Measurements from ENCODE around the gene SNX22.

The SNX22 gene

DNA sequence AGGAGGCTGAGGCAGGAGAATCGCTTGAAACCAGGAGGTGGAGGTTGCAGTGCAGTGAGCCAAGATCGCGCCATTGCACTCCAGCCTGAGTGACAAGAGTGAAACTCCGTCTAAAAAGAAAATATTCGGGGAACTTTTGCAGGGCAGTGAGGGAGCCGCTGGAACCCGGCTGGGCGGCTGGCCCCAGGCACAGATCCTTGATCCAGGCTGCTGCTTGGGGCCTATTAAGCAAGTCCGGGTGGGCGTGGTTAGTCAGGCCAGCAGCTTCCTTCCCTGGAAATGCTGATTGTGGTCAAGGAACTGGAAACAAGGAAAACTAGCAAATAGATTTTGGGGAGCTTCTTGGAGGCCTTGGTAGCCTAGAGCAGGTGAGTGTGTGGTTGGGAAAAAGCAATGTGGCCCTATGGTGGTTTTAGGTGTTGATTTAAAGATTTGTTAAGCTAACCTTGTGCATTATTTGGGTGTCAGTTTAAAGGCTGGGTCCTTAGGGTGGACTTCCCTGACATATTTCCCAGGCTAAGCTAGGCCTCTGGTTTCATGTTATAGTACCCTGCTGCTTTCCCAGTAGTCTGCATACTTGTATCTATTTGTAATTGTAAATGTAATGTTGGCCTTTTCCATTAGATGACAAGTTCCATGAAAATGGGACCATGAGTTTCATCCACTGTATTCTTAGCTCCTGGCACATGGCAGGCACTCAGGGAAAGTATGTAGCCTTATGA lies 17.7 kb upstream of the SNX22 start:
- no peak for DNase-seq (ENCODE audit: low read depth, low spot score)
- H3K27ac ChIP-seq: no peak overlapping the region

DNA sequence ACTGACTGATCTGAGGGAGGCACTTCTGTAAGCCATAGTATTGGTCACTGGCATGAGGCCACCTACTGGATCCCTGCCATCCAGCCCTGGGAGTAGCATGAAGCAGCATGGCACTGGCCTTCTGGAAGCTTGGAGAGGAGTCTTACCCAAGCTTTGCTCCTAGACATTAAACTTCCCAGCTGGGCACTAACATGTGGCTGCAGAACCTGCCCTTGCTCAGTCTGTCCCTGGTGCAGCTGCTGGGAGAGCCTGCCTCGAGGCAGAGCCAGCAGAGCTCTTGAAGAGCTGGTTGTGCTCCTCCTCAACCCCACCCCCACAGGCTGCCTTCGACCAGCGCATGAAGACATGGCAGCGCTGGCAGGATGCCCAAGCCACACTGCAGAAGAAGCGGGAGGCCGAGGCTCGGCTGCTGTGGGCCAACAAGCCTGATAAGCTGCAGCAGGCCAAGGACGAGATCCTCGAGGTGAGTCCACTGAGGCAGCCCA lies 17.1 kb upstream of the SNX22 start:
- H3K27ac ChIP-seq: no peak overlapping the region
- DNase-seq (ENCODE audit: low read depth, low spot score): no peak

- no peak for DNase-seq (ENCODE audit: low read depth, low spot score)
- no peak overlapping the region for H3K27ac ChIP-seq
Measured at GRCh38 chr15:64136347-64136746, 15.2 kb upstream of the SNX22 start.

- H3K27ac ChIP-seq: no peak overlapping the region
Measured at GRCh38 chr15:64137226-64137833, 14.2 kb upstream of the SNX22 start.

GRCh38 chr15:64138331-64138941 lies 13.1 kb upstream of the SNX22 start:
- DNase-seq (ENCODE audit: low read depth, low spot score): no peak
- H3K27ac ChIP-seq: no peak overlapping the region

More at GRCh38 chr15:64137226-64137833, 14.2 kb upstream of the SNX22 start:
- DNase-seq (ENCODE audit: low read depth, low spot score): no peak

DNA sequence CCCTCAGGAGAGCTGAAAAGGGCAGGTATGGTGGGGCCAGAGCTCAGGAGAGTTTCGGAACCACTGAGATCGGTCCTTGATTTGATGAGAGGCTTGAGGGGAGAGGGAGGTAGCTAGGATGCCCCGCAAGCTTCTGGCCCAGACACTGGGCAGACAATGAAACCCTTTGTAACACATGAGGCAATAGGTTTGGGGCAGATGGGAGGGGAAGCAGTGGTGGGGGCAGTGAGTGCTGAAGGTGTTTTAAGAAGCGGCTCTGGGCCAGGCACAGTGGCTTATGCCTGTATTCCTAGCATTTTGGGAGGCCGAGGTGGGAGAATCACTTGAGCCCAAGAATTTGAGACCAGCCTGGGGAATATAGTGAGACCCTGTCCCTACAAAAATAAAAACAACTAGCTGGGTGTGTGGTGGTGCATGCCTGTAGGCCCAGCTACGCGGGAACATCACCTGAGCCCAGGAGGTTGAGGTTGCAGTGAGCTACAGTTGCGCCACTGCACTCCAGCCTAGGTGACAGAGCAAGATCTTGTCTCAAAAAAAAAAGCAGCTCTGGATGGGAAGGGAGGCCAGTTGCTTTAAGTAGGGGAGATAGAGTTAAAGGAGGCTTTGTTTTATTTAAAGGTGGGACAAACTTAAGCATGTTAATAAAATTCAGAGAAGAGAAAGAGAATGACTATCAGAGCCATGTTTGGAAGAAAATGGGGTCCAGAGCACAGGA lies 9.6 kb upstream of the SNX22 start:
- H3K27ac ChIP-seq: no peak overlapping the region
- no peak for DNase-seq (ENCODE audit: low read depth, low spot score)

DNA sequence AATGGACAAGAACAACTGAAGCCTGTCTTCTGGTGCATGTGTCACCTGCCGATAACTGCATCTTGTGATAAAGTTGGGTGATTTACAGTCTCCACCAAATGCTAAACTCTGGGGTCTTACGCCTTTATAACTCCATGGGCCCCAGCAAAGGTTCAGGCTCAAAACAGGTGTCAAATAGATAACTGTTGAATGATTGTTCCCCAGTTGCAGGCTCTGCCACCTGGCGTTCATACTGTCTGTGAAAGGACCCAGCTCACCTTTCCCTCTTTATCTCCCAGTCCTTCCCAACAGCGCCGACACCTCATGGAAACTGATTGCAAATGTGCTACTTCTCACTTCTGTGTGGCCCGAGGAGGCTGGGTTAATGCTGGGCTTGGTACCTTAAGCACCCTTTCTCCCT lies 8.3 kb upstream of the SNX22 start:
- H3K27ac ChIP-seq: no peak overlapping the region
- no peak for DNase-seq (ENCODE audit: low read depth, low spot score)

DNA sequence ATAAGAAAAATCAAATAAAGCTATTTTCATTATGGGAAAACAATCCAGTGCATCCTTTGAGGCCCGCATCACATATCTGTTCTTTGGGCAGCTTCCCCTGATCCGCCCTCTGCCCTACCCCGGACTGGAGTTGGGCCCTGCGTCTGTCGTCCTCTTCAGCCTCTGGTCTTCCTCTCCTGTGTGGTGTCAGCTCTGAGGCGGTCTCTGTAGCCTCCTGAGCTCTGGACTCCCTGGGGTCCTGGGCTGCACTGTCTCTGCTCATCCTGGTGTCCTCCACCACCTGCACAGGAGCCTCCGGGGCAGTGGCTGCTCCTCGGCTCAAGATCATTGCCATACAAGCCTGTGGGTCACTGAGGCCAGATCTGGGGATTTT lies 7.4 kb upstream of the SNX22 start:
- no peak for DNase-seq (ENCODE audit: low read depth, low spot score)
- H3K27ac ChIP-seq: no peak overlapping the region

DNA sequence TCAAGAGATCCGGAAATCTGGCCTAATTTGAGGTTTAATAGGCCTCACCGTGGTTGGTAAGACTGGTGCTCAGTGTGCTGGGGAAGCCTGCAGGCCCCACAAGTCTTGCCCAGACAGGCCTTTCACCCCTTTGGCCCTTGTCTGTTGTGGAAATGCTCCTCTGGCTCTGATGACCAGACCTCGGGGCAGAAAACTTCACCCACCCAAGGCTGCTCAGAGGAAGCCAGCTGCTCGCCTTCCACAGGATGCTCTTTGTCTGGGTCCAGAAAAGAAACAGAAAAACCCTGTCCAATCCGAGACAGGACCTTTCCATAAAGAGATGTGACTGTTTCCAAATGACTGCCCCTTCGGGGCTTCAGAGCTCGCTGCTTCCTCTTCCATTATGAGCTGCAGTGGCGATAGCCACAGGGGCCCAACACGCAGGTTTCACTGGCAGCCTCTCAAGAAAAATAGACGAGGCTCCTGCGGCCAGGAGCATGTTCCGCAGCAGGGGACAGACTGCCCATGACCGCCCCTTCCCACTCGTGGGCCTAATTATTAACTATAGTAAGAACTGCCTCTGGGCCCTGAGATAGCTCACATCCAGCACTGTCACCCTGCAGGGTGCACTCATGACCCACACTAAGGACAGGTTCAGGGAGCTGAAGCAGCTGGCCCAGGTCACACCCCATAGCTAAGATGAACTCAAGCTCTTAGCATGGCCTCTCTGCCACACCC lies 6.8 kb upstream of the SNX22 start:
- no peak for DNase-seq (ENCODE audit: low read depth, low spot score)
- no peak overlapping the region for H3K27ac ChIP-seq

DNA sequence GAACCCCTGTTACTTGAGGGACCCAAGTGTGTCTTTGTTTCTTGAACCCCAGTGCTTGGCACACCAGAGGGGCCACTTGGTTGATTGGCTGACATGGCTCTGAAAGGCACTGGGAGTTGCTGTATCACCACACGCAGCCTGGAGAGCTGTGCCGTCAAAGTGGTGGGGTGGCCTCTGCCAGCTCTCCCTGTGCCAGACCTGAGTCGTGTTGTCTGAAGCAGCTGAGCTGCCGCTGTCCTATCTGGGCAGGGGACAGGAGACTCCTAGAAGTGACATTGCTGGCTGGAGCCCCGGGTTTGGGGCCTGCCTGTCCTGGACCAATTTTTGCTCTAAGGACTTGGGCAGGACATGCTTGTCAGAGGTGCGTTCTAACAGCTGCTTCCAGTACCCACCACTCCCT lies 5.5 kb upstream of the SNX22 start:
- no peak for DNase-seq (ENCODE audit: low read depth, low spot score)

GRCh38 chr15:64146520-64146884 lies 5.0 kb upstream of the SNX22 start:
- H3K27ac ChIP-seq: no peak overlapping the region
- DNase-seq (ENCODE audit: low read depth, low spot score): no peak

More for the DNA sequence above, 5.5 kb upstream of the SNX22 start:
- no peak overlapping the region for H3K27ac ChIP-seq

GRCh38 chr15:64146885-64147681 lies 4.4 kb upstream of the SNX22 start:
- H3K27ac ChIP-seq: no peak overlapping the region
- DNase-seq (ENCODE audit: low read depth, low spot score): no peak

- no peak overlapping the region for H3K27ac ChIP-seq
- no peak for DNase-seq (ENCODE audit: low read depth, low spot score)
Measured at GRCh38 chr15:64148168-64148567, 3.4 kb upstream of the SNX22 start.

DNA sequence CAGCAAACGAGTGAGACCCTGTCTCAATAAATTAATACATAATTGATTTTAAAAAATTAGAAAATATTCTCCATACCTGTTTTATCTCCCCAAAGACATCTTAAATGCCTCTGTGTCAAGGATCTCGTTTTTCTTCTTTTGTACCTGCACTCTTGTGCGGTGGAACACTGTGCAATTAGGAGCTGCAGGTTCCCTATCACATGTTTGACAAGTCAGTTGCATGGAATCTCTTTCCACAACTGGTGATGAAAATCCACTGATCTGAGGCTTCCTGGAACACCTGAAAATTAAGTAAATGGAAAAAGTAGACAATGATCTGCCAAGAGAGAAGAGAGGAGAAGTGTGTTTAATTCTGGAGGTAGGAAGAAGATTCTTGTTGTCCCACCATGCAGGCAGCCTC lies 3.0 kb upstream of the SNX22 start:
- DNase-seq (ENCODE audit: low read depth, low spot score): no peak

DNA sequence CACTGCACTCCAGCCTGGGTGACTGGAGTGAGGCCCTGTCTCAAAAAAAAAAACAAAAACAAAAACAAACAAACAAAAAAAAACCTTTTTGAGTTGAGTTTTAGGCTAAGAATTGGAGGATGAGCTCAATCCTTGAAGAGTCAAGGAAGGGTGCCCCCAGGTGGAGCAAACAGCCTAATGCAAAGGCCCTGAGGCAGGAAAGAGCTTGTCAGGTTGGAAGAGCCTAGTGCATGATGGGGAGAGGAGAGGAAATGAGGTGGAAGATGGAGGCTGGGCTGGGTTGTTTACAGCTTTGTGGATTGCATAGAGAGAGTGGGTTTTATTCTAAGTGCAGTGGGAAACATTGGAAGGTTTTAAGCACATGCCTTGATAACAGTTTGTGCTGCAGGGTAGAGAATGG lies 2.1 kb upstream of the SNX22 start:
- no peak overlapping the region for H3K27ac ChIP-seq
- DNase-seq (ENCODE audit: low read depth, low spot score): no peak

More for the DNA sequence above, 3.0 kb upstream of the SNX22 start:
- H3K27ac ChIP-seq: no peak overlapping the region

DNA sequence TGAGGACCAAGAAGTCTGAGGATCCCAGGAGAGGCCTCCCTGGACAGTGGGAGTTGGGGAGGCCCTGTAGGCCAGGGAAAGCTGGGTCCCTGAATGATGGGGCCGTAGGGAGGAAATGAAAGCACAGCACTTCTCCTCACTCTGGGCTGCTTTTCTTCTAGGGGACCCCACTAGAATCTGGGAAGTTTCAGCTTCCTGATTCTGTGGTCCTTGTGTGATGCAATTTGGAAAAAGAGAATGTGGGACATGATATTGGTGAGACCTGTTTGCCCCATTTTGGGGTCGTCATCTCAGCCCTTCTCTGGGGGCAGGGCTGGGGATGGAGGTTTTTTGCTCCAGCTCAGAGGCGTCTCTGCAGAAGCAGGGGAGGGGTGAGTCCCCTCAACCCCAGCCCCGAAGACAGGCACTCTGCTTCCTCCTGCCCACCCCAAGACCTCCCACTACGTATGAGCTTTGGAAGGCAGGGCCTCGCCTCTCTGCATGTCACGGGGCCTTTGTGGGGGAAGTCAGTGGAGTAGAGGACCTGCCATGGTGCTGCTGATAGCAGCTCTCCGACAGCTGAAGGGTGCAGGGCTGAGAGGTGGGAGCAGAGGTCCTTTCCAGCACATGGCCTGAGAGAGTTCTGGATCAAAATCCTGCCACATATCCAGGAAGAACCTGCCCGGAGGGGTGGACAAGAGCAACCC lies 1.5 kb upstream of the SNX22 start:
- H3K27ac ChIP-seq: no peak overlapping the region
- DNase-seq (ENCODE audit: low read depth, low spot score): no peak

DNA sequence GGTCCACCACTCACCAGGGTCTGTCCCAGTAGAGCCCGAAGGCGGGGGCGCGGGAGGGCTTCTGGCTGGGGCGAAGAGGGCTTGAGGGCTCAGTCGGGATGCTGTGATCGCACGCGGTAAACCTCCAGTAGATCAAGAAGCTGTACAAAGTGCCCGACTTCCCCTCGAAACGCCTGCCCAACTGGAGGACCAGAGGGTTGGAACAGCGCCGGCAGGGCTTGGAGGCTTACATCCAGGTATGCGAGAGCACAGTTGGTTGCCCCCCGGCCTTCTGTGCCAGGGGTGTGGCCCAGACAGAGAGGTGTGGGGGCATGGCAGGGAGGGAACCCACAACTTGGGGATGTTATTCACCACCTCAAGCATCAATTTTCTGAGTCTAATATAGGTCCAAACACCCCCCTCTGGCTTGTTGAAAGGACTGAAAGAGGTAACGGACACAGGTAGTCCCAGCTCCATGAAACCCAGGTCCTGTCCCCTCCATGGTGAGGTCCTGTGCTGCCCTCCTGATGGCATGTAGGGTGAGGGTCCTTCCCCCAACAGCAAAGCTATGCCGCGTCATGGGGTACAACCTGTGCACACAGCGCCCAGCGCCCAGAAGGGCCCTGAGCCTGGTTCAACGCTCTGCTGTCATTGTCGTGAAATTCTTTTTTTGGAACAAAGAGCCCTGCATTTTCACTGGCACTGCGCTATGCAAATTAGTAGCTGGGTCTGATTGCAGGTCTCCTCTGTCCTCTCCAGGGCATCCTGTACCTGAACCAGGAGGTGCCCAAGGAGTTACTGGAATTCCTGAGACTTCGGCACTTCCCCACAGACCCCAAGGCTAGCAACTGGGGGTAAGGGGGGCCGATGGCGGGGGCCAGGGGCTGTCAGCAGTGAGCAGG lies 1.2 kb downstream of the SNX22 start:
- no peak overlapping the region for H3K27ac ChIP-seq
- DNase-seq (ENCODE audit: low read depth, low spot score): no peak
